Neuron (in vitro differentiated cells): ENCODE measurements around the gene CHEK2.

Source experiments
- H2AFZ ChIP-seq: one replicate; pipeline ENCODE4 v1.6.1; 2013; ENCODE audit warnings: low read depth, mild to moderate bottlenecking, inconsistent platforms, low read length, moderate library complexity
- H3K27me3 ChIP-seq: one replicate; pipeline ENCODE4 v1.6.1; 2013; ENCODE audit warnings: low read length; ENCODE audit not compliant: insufficient read depth
- H3K36me3 ChIP-seq: one replicate; pipeline ENCODE4 v1.6.1; 2013; ENCODE audit warnings: low read length; ENCODE audit not compliant: insufficient read depth
- H3K4me1 ChIP-seq: one replicate; pipeline ENCODE4 v1.6.1; 2013; ENCODE audit warnings: low read length; ENCODE audit not compliant: insufficient read depth
- H3K4me3 ChIP-seq: 2 replicates; pipeline ENCODE4 v1.5.1; 2013; ENCODE audit warnings: mild to moderate bottlenecking, low read length, moderate library complexity
- H3K9me3 ChIP-seq: one replicate; pipeline ENCODE4 v1.6.1; 2013; ENCODE audit warnings: low read length

CHEK2 gene

DNA sequence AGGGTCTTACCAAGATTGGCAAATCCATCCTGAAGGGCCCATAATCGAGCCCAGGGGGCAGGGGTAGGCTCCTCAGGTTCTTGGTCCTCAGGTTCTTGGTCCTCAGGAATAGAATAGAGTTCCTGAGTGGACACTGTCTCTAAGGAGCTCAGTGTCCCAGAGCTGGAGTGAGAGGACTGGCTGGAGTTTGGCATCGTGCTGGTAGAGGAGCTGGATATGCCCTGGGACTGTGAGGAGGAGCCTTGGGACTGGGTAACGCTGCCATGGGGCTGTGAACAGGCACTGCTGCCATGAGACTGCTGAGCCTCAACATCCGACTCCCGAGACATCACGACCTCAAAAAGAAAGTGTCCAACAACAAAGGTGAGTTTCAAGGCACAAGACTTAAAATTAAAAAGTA lies 7.2 kb downstream of the CHEK2 start:
- Histone ChIP-seq H3K27me3 (no peaks in the 10 kb centered on the region), H2AFZ (no peak overlapping the region), H3K9me3 (no peaks in the 10 kb centered on the region), H3K4me3 (no peak overlapping the region), H3K4me1 (no peaks in the 10 kb centered on the region), H3K36me3 (peaks cover 16% of the 10 kb centered on the region)

DNA sequence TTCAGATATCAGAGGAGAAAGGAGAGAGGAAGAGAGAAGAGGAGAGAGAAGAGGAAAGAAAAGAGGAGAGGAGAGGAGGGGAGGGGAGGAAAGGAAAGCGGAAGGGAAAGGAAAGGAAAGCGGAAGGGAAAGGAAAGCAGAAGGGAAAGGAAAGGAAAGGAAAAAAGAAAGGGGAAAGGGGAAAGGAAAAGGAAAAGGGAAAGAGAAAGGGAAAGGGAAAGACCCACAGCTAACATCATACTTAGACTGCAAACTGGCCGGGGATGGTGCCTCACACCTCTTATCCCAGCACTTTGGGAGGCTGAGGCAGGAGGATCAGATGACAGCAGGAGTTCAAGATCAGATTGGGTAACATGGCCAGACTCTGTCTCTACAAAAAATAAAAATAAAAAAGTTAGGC lies 11.4 kb downstream of the CHEK2 start:
- H3K27me3 ChIP-seq: no peaks in the 10 kb centered on the region
- H3K4me3 ChIP-seq: no peak overlapping the region
- no peaks in the 10 kb centered on the region for H3K4me1 ChIP-seq
- no peak overlapping the region for H2AFZ ChIP-seq
- H3K9me3 ChIP-seq: no peaks in the 10 kb centered on the region
- H3K36me3 ChIP-seq: peaks cover 22% of the 10 kb centered on the region

DNA sequence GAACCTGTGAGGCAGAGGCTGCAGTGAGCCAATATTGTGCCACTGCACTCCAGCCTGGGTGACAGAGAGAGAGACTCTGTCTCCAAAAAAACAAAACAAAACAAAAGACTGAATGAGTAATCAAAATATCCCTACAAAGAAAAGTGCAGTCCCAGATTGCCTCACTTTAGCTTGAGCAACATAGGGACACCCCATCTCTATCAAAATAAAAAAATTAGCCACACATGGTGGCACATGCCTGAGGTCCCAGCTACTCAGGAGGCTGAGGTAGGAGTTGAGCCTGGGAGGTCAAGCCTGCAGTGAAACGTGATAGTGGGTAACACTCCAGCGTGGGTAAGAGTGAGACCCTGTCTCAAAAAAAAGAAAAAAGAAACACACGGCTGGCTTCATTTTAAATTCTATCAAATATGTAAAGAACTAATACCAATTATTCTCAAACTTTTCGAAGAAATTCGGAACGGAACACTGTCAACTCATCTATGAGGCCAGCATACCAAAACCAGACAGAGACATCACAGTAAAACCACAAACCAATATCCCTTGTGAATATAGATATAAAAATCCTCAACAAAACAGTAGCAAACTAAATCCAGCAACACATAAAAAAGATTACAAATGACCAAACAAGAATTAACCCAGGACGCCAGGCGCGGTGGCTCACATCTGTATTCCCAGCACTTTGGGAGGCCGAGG lies 12.9 kb downstream of the CHEK2 start:
- Histone ChIP-seq H3K4me1 (no peaks in the 10 kb centered on the region), H3K36me3 (peaks cover 23% of the 10 kb centered on the region), H3K27me3 (no peaks in the 10 kb centered on the region), H3K9me3 (no peaks in the 10 kb centered on the region), H3K4me3 (no peak overlapping the region), H2AFZ (no peak overlapping the region)

DNA sequence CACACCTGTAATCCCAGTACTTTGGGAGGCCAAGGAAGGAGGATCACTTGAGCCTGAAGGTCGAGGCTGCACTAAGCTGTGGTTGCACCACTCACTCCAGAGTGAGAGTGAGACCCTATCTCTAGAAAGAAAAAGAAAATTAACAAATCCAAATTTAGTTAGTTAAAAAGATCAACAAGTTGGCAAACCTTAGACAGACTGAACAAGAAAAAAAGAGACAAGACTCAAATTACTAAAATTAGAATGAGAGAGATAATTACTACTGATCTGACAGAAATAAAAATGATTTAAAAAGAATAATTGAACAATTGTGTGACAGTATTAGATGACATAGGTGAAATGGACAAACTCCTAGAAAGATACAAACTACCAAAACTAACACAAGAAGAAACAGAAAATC lies 13.6 kb downstream of the CHEK2 start:
- Histone ChIP-seq H3K27me3 (no peaks in the 10 kb centered on the region), H2AFZ (no peak overlapping the region), H3K9me3 (no peaks in the 10 kb centered on the region), H3K4me1 (no peaks in the 10 kb centered on the region), H3K36me3 (peaks cover 25% of the 10 kb centered on the region), H3K4me3 (no peak overlapping the region)

DNA sequence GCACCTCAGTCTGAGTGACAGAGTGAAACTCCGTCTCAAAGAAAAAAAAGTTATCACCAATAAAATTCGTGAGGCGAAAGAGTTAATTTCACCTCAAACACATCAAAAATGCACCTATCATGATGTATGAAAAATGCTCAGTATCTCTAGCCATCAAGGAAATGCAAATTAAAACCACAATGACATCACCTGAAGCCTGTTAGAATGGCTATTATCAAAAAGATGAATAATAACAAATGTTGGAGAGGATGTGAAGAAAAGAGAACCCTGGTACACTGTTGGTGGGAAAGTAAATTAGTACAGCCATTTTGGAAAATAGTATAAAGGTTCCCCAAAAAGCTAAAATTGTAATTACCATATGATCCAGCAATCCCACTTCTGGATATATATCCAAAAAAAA lies 23.6 kb downstream of the CHEK2 start:
- peaks cover 21% of the 10 kb centered on the region for H3K36me3 ChIP-seq
- H3K27me3 ChIP-seq: no peaks in the 10 kb centered on the region
- no peak overlapping the region for H3K4me3 ChIP-seq
- H3K4me1 ChIP-seq: no peaks in the 10 kb centered on the region
- no peaks in the 10 kb centered on the region for H3K9me3 ChIP-seq
- no peak overlapping the region for H2AFZ ChIP-seq

DNA sequence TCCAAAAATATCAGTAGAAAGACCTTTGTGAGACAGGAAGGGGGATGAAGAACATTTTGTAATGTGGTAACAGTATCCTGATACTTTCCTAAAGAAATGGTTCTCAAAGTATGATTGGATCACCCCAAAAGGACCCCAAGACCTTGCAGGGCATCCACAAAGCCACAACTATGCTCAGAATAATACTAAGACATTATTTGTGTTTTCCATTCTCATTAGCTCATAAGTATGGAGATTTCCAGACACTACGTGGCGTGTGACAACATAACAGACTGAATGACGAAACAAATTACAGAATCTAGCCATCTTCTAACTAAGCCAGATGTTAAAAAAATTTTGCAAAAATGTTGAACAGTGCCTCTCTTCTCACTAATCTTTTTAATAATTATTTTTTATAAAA lies 24.9 kb downstream of the CHEK2 start:
- Histone ChIP-seq H3K36me3 (peaks cover 21% of the 10 kb centered on the region), H2AFZ (no peak overlapping the region), H3K4me1 (no peaks in the 10 kb centered on the region), H3K9me3 (no peaks in the 10 kb centered on the region), H3K4me3 (no peak overlapping the region), H3K27me3 (no peaks in the 10 kb centered on the region)

GRCh38 chr22:28715611-28716010 lies 26.0 kb downstream of the CHEK2 start:
- Histone ChIP-seq H3K36me3 (peaks cover 15% of the 10 kb centered on the region), H3K27me3 (no peaks in the 10 kb centered on the region), H3K4me3 (no peak overlapping the region), H3K4me1 (no peaks in the 10 kb centered on the region), H3K9me3 (no peaks in the 10 kb centered on the region), H2AFZ (no peak overlapping the region)

GRCh38 chr22:28714043-28714628 lies 27.5 kb downstream of the CHEK2 start:
- Histone ChIP-seq H3K27me3 (no peaks in the 10 kb centered on the region), H2AFZ (no peak overlapping the region), H3K36me3 (peaks cover 21% of the 10 kb centered on the region), H3K9me3 (no peaks in the 10 kb centered on the region), H3K4me3 (no peak overlapping the region), H3K4me1 (no peaks in the 10 kb centered on the region)

GRCh38 chr22:28711820-28712777 lies 29.5 kb downstream of the CHEK2 start:
- no peak overlapping the region for H2AFZ ChIP-seq
- H3K27me3 ChIP-seq: no peaks in the 10 kb centered on the region
- H3K4me1 ChIP-seq: no peaks in the 10 kb centered on the region
- peaks cover 23% of the 10 kb centered on the region for H3K36me3 ChIP-seq
- no peaks in the 10 kb centered on the region for H3K9me3 ChIP-seq
- H3K4me3 ChIP-seq: no peak overlapping the region

- H3K9me3 ChIP-seq: no peaks in the 10 kb centered on the region
- peaks cover 27% of the 10 kb centered on the region for H3K36me3 ChIP-seq
- H3K4me1 ChIP-seq: no peaks in the 10 kb centered on the region
- H2AFZ ChIP-seq: no peak overlapping the region
- H3K27me3 ChIP-seq: no peaks in the 10 kb centered on the region
- H3K4me3 ChIP-seq: no peak overlapping the region
Observed at GRCh38 chr22:28711341-28711740, 30.3 kb downstream of the CHEK2 start.

GRCh38 chr22:28710576-28711191 lies 30.9 kb downstream of the CHEK2 start:
- Histone ChIP-seq H3K9me3 (no peaks in the 10 kb centered on the region), H3K27me3 (no peaks in the 10 kb centered on the region), H3K36me3 (peaks cover 30% of the 10 kb centered on the region), H3K4me3 (no peak overlapping the region), H3K4me1 (no peaks in the 10 kb centered on the region), H2AFZ (no peak overlapping the region)

- no peak overlapping the region for H2AFZ ChIP-seq
- peaks cover 30% of the 10 kb centered on the region for H3K36me3 ChIP-seq
- H3K4me1 ChIP-seq: no peaks in the 10 kb centered on the region
- H3K9me3 ChIP-seq: no peaks in the 10 kb centered on the region
- no peak overlapping the region for H3K4me3 ChIP-seq
- no peaks in the 10 kb centered on the region for H3K27me3 ChIP-seq
Observed at GRCh38 chr22:28710107-28710506, 31.5 kb downstream of the CHEK2 start.

DNA sequence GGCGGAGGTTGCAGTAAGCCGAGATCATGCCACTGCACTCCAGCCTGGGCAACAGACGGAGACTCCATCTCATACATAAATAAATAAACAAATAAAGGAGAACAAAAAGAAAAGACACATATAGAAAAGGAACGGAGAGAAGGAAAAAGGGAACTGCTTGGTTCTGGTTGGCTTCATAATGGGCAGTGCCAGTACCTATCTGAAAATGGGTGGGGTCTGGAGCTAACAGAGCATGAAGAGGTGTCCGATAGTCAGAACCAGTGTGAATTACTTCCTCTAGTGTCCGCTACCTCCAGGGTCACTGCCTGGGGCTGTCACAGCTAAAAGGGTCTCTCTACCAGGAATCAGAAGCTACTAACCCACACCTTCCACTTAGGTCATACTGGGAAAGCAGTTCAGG lies 34.8 kb downstream of the CHEK2 start:
- H3K4me3 ChIP-seq: no peak overlapping the region
- H2AFZ ChIP-seq: no peak overlapping the region
- peaks cover 31% of the 10 kb centered on the region for H3K36me3 ChIP-seq

More for the DNA sequence above, 34.8 kb downstream of the CHEK2 start:
- Histone ChIP-seq H3K27me3 (no peaks in the 10 kb centered on the region), H3K9me3 (no peaks in the 10 kb centered on the region), H3K4me1 (no peaks in the 10 kb centered on the region)
